HepG2 (cell line): Measurements from ENCODE around the gene SECTM1. TPM values are rescaled to one million over a fixed set of nuclear protein-coding genes. Genes with fewer than 3 reads are reported as not detected.

ENCODE experiments used
- BCL6 ChIP-seq: IDR thresholded peaks from 2 replicates; pipeline ENCODE4 v1.6.1; 2016; ENCODE audit warnings: missing genetic modification reagents, missing compliant biosample characterization
- CHD2 ChIP-seq: IDR thresholded peaks from 2 replicates; pipeline ENCODE4 v1.6.1; 2011; ENCODE audit warnings: low read depth, low read length, improper control_type of control experiment
- DMTF1 ChIP-seq: sonication (generic); formaldehyde crosslinking; IDR thresholded peaks from 2 replicates; pipeline ENCODE4 v1.4.0; 2020; ENCODE audit warnings: mild to moderate bottlenecking, missing genetic modification reagents
- HOMEZ ChIP-seq: IDR thresholded peaks from 2 replicates; pipeline ENCODE4 v1.6.1; 2016; ENCODE audit warnings: low read depth
- KDM4B ChIP-seq: sonication (generic); formaldehyde crosslinking; IDR thresholded peaks from 2 replicates; pipeline ENCODE4 v1.4.0; 2020; ENCODE audit warnings: missing genetic modification reagents
- KLF13 ChIP-seq: sonication (generic); formaldehyde crosslinking; IDR thresholded peaks from 2 replicates; pipeline ENCODE4 v1.4.0; 2020; ENCODE audit warnings: mild to moderate bottlenecking, missing genetic modification reagents
- MEF2D ChIP-seq: sonication (generic); formaldehyde crosslinking; IDR thresholded peaks from 2 replicates; pipeline ENCODE4 v1.5.1; 2020; ENCODE audit warnings: mild to moderate bottlenecking, missing genetic modification reagents
- MXI1 ChIP-seq: IDR thresholded peaks from 3 replicates; pipeline ENCODE4 v1.6.1; 2012; ENCODE audit warnings: low read depth, low read length, inconsistent platforms, borderline replicate concordance
- NFRKB ChIP-seq: fragments of 450-650 bp; IDR thresholded peaks from 2 replicates; pipeline ENCODE4 v1.6.1; 2017
- PATZ1 ChIP-seq: sonication (generic); formaldehyde crosslinking; IDR thresholded peaks from 2 replicates; pipeline ENCODE4 v1.4.0; 2020; ENCODE audit warnings: missing genetic modification reagents
- PAWR ChIP-seq: sonication (generic); formaldehyde crosslinking; IDR thresholded peaks from 2 replicates; pipeline ENCODE4 v1.4.0; 2020; ENCODE audit warnings: missing genetic modification reagents, mild to moderate bottlenecking, borderline replicate concordance
- POGK ChIP-seq: sonication (generic); formaldehyde crosslinking; conservative IDR thresholded peaks from 2 replicates; pipeline ENCODE4 v1.8.0; 2022; ENCODE audit warnings: mild to moderate bottlenecking, moderate library complexity, missing genetic modification reagents
- RXRB ChIP-seq: IDR thresholded peaks from 2 replicates; pipeline ENCODE4 v1.6.1; 2016; ENCODE audit warnings: borderline replicate concordance, missing genetic modification reagents, missing compliant biosample characterization
- SP5 ChIP-seq: IDR thresholded peaks from 2 replicates; pipeline ENCODE4 v1.6.1; 2016; ENCODE audit warnings: low read depth, borderline replicate concordance
- ZNF160 ChIP-seq: sonication (generic); formaldehyde crosslinking; IDR thresholded peaks from 2 replicates; pipeline ENCODE4 v1.8.0; 2022; ENCODE audit warnings: mild to moderate bottlenecking, inconsistent platforms, missing genetic modification reagents
- polyA plus RNA-seq, 8 experiments: library from polyadenylated mRNA; depleted of rRNA in 3 of 8; stranded (reverse) in 7 of 8; unstranded in 1 of 8; fragments of >200 nt; fragmentation: Illumina TruSeq in 4 of 8; extraction: Trizol in 4 of 8; gene quantifications; 2 replicates each; pipeline versions ENCODE4 v1.2.1 to v1.2.3, GENCODE V29; 2011 to 2016; ENCODE audit warnings: low read depth in 4 of 8, missing spikeins in 1 of 8, mixed read lengths in 1 of 8; ENCODE audit not compliant: insufficient read depth in 1 of 8
- total RNA-seq, 5 experiments: library from RNA; depleted of rRNA; stranded (reverse); fragments of >200 nt; fragmentation: Illumina TruSeq; extraction: Trizol; gene quantifications; 2 replicates each; pipeline ENCODE4 v1.2.3, GENCODE V29; 2016; ENCODE audit warnings: low read depth in 1 of 5
- TF ChIP-seq, protein P1 (sequence below): fragments of 450-650 bp; IDR thresholded peaks from 2 replicates; pipeline ENCODE4 v1.6.1; 2017; ENCODE audit warnings: mild to moderate bottlenecking

SECTM1 gene
- total and polyA plus RNA-seq, 2 of the 13 experiments (the other 11 are each of a cell fraction or from before 2014, with no cell fraction given): 3.5 to 5.3 TPM

DNA sequence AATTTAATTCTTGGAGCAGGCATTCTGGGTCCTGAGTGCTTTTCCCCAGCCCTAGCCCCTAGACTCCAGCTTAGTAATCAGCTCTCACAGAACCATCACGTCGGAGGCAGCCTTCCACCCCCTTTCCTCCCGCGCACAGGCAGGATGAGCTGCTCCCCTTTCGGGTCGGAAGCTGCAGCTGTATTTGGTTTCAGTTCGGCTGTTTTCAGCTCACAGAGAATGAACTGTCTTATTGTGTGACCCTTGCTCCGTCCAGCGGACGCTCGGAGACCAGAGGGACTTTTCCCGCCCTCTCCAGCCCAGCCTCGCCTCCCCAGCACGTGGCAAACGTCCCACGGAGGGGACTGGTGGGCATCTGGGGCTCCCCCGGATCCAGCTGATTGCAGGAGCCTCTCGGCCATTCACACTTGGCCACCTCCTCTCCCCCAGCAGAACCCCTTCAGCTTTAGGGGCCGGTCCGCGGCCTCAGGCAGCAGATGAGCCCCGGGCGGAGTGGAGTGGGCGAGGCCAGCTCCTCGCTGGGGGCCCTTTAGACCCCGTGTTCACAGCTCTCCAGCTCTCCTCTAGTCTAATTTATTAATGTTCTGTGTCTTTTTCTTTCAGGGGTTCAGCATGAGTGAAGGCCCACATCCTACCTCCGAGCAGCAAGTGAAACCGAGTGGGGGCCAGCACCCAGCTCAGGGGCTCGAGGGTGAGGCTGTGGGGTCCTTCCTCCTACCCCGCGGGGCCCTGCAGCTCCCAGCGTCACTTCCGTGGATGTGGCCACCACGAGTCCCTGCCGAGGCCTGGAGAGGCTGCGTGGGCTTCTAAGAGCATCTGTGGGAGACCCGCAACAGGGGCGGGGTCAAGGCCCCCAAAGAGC is 37.1 kb upstream of the SECTM1 start (continued):
- 0 out of 2 replicates have a peak, but pooled peaks have one; percentile 45 for TF ChIP-seq PAWR (CRISPR knock-in tag)
- TF ChIP-seq KLF13 (CRISPR knock-in tag): no peak
- no peak for TF ChIP-seq MXI1
- TF ChIP-seq, protein P1, sequence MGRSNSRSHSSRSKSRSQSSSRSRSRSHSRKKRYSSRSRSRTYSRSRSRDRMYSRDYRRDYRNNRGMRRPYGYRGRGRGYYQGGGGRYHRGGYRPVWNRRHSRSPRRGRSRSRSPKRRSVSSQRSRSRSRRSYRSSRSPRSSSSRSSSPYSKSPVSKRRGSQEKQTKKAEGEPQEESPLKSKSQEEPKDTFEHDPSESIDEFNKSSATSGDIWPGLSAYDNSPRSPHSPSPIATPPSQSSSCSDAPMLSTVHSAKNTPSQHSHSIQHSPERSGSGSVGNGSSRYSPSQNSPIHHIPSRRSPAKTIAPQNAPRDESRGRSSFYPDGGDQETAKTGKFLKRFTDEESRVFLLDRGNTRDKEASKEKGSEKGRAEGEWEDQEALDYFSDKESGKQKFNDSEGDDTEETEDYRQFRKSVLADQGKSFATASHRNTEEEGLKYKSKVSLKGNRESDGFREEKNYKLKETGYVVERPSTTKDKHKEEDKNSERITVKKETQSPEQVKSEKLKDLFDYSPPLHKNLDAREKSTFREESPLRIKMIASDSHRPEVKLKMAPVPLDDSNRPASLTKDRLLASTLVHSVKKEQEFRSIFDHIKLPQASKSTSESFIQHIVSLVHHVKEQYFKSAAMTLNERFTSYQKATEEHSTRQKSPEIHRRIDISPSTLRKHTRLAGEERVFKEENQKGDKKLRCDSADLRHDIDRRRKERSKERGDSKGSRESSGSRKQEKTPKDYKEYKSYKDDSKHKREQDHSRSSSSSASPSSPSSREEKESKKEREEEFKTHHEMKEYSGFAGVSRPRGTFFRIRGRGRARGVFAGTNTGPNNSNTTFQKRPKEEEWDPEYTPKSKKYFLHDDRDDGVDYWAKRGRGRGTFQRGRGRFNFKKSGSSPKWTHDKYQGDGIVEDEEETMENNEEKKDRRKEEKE: no peak
- no peak for TF ChIP-seq NFRKB
- TF ChIP-seq BCL6 (CRISPR knock-in tag): peak; percentile 60
- no peak; the same call in 1 of the 2 replicates for TF ChIP-seq KDM4B
- TF ChIP-seq DMTF1 (CRISPR knock-in tag): peak; percentile 65; the same call in 1 of the 2 replicates
- no peak for TF ChIP-seq HOMEZ (CRISPR knock-in tag)
- TF ChIP-seq CHD2: no peak
- peak; percentile 87 for TF ChIP-seq MEF2D (CRISPR knock-in tag)
- peak; percentile 66; the same call in 1 of the 2 replicates for TF ChIP-seq RXRB (CRISPR knock-in tag)
- TF ChIP-seq PATZ1 (CRISPR knock-in tag): peak; percentile 75
- TF ChIP-seq ZNF160 (CRISPR knock-in tag): peak; percentile 64; the same call in 1 of the 2 replicates
- TF ChIP-seq POGK: peak; percentile 73
- TF ChIP-seq SP5: peak; percentile 66
